ENCODE results near the gene GNB1. TPM values are rescaled to one million over a fixed set of nuclear protein-coding genes. Genes with fewer than 3 reads are reported as not detected.

GNB1 gene
- total and polyA plus RNA-seq, 2 of the 4 experiments (the other 2 are of a cell fraction), result 73.5 to 371 TPM

- peak overlapping the region; percentile 72 for H3K4me3 ChIP-seq (ENCODE audit: insufficient read depth, low read depth, low read length)
- CTCF ChIA-PET, result no interaction called here
- H3K9me3 ChIP-seq (ENCODE audit: control insufficient read depth, insufficient read depth, low read length), result no peaks in the 10 kb centered on the region
- H3K56ac ChIP-seq (ENCODE audit: extremely low read depth, insufficient read depth, low read length), result no peak overlapping the region
- H2AK5ac ChIP-seq (ENCODE audit: low read depth, low read length), result peak overlapping the region; percentile 75
- no peak overlapping the region for H4K5ac ChIP-seq (ENCODE audit: low read depth, low read length)
- dilution Hi-C loops (cut with HindIII; ENCODE audit: low sequenced_read_pairs, unreplicated experiment), result no loop called here
- ATAC-seq (ENCODE audit: low read depth) (peak; percentile 1; the same call in 1 of the 2 replicates), DNase-seq (no peak)
- H3K9me1 ChIP-seq (ENCODE audit: insufficient read depth, low read length), result peaks cover 14% of the 10 kb centered on the region
- WGBS, 2 experiments (ENCODE audit: extremely low coverage in 2 of 2, insufficient read length in 1 of 2), result 10% methylated on average over 24 of the region's 68 CpGs; no CpG with 5 or more reads in 1 of the 2 experiments
- H3K9ac ChIP-seq (ENCODE audit: low read depth, low read length), result no peak overlapping the region
- H3K23ac ChIP-seq (ENCODE audit: low read depth, low read length), result peak overlapping the region; percentile 32; the same call in 1 of the 2 replicates
- peaks cover 15 to 53% of the 10 kb centered on the region in 2 experiments; a peak in 3 of 4 replicates for H3K79me1 ChIP-seq (ENCODE audit: low read depth in 1 of 2, low read length in 2 of 2)
- H2BK120ac ChIP-seq (ENCODE audit: low read depth, low read length), result no peak overlapping the region
- no peaks in the 10 kb centered on the region for H3K27me3 ChIP-seq (ENCODE audit: control insufficient read depth, insufficient read depth, low read length)
- intact Hi-C loops (cut with micrococcal nuclease), result loop anchor here (1.0 kb wide), 1 partner anchor 128 kb away; no protein-coding TSS in a partner anchor
- no peak overlapping the region for H2BK20ac ChIP-seq (ENCODE audit: low read depth, low read length)
- no peak overlapping the region for H3K18ac ChIP-seq (ENCODE audit: low read depth, low read length)
- H2AFZ ChIP-seq (replicated peaks; ENCODE audit: low read length, poor library complexity), result peak overlapping the region; percentile 98
- H2BK5ac ChIP-seq (ENCODE audit: low read depth, low read length, poor library complexity, severe bottlenecking), result no peak overlapping the region
- no peak overlapping the region for H2BK15ac ChIP-seq (ENCODE audit: low read depth, low read length)
- peak overlapping the region; percentile 44 for H3K4ac ChIP-seq (ENCODE audit: low read depth, low read length)
- H2AK9ac ChIP-seq (replicated peaks; ENCODE audit: low read depth, low read length, poor library complexity), result peak overlapping the region; percentile 96
- H3K27ac ChIP-seq (ENCODE audit: insufficient read depth, low read length), result peak overlapping the region; percentile 30; the same call in 1 of the 2 replicates
- H3K4me1 ChIP-seq (ENCODE audit: control insufficient read depth, insufficient read depth, low read length), result peaks cover 22% of the 10 kb centered on the region
- in situ Hi-C loops (cut with MboI; ENCODE audit: low sequenced_read_pairs), result no loop called here
- H4K91ac ChIP-seq (ENCODE audit: insufficient read depth, low read depth, low read length), result no peak overlapping the region
- no TSS peak for BruUV-seq (replicated peaks)
- 0 out of 2 replicates have a peak, but pooled peaks cover 2% of the 10 kb centered on the region for H3K36me3 ChIP-seq (ENCODE audit: control insufficient read depth, insufficient read depth, low read length)
- no peak overlapping the region for H3K14ac ChIP-seq (replicated peaks; ENCODE audit: low read depth, low read length)
- POLR2A ChIA-PET (ENCODE audit: unreplicated experiment), result no interaction called here
- H4K8ac ChIP-seq (ENCODE audit: low read depth in 2 of 2, low read length in 2 of 2), result peak overlapping the region; percentile 49 to 66; a peak in 2 of 4 replicates
- H4K20me1 ChIP-seq (ENCODE audit: insufficient read depth, low read length), result peaks cover 39% of the 10 kb centered on the region
- H3K4me2 ChIP-seq (ENCODE audit: low read depth, low read length), result peak overlapping the region; percentile 57
- TF ChIP-seq MAZ (IDR thresholded peaks at IDR 0.05; ENCODE audit: borderline replicate concordance, low read depth, low read length) (no peak), MAFK (IDR thresholded peaks at IDR 0.05; ENCODE audit: low read depth, low read length) (no peak), RCOR1 (IDR thresholded peaks at IDR 0.05; ENCODE audit: insufficient replicate concordance, low read length) (no peak), MXI1 (IDR thresholded peaks at IDR 0.05; ENCODE audit: borderline replicate concordance, low read depth, low read length) (no peak), ELK1 (IDR thresholded peaks at IDR 0.05; ENCODE audit: borderline replicate concordance, low read depth, low read length) (no peak), CTCF (conservative IDR thresholded peaks at IDR 0.05; ENCODE audit: low read depth, low read length) (no peak), NFE2L2 (IDR thresholded peaks at IDR 0.05; ENCODE audit: low read depth, low read length) (no peak), FOS (IDR thresholded peaks at IDR 0.05; ENCODE audit: low read depth, low read length) (no peak), RAD21 (IDR thresholded peaks at IDR 0.05; ENCODE audit: low read length) (no peak), USF2 (IDR thresholded peaks at IDR 0.05; ENCODE audit: low read depth, low read length) (no peak), RFX5 (IDR thresholded peaks at IDR 0.05; ENCODE audit: low read depth, low read length) (no peak), CHD1 (IDR thresholded peaks at IDR 0.05; ENCODE audit: low read depth, low read length) (no peak), SMC3 (IDR thresholded peaks at IDR 0.05; ENCODE audit: low read depth, low read length) (no peak), POLR2A (IDR thresholded peaks at IDR 0.05; ENCODE audit: low read depth, low read length) (no peak), CEBPB (IDR thresholded peaks at IDR 0.05; ENCODE audit: low read depth, low read length) (no peak)
Measured at GRCh38 chr1:1778663-1779319, 112.1 kb downstream of the GNB1 start.

All from IMR-90 (cell line).